H1 (cell line): Measurements from ENCODE around the gene RPS6KA4. TPM values are rescaled to one million over a fixed set of nuclear protein-coding genes. Genes with fewer than 3 reads are reported as not detected.

Experiments used
- BRCA1 ChIP-seq: IDR thresholded peaks from 2 replicates; pipeline ENCODE4 v1.6.1; 2012; ENCODE audit warnings: low read depth, low read length, improper control_type of control experiment
- NRF1 ChIP-seq: IDR thresholded peaks from 2 replicates; pipeline ENCODE4 v1.6.1; 2011; ENCODE audit warnings: mild to moderate bottlenecking, low read depth, low read length, improper control_type of control experiment
- SIRT6 ChIP-seq: IDR thresholded peaks from one replicate; pipeline ENCODE4 v1.7.1; 2012; ENCODE audit warnings: low read length, inconsistent platforms
- SIX5 ChIP-seq: IDR thresholded peaks from 2 replicates; pipeline ENCODE4 v1.6.1; 2011; ENCODE audit warnings: mild to moderate bottlenecking, low read depth, low read length
- TAF1 ChIP-seq: IDR thresholded peaks from 2 replicates; pipeline ENCODE4 v1.6.1; 2011; ENCODE audit warnings: mild to moderate bottlenecking, low read depth, low read length
- ZNF274 ChIP-seq: IDR thresholded peaks from 2 replicates; pipeline ENCODE4 v1.7.0; 2012; ENCODE audit warnings: low read length, borderline replicate concordance; ENCODE audit errors: extremely low read depth
- polyA plus RNA-seq, 7 experiments: library from polyadenylated mRNA; depleted of rRNA in 3 of 7; stranded (reverse) in 5 of 7; unstranded in 2 of 7; fragments of >200 nt in 5 of 7; fragments of 200-250 nt in 2 of 7; gene quantifications; 1 replicate in 5 of 7; 2 replicates in 1 of 7; 4 replicates in 1 of 7; pipeline versions ENCODE4 v1.2.1 to v1.2.3, GENCODE V29; 2011 to 2013; ENCODE audit warnings: missing spikeins in 2 of 7, mixed read lengths in 2 of 7
- total RNA-seq: library from RNA; stranded (reverse); fragmentation: NEBNext Ultra II Directional; extraction: Animal tissue kit (Norgen Biotek cat#: 25700); gene quantifications from 2 replicates; pipeline ENCODE4 v1.2.1, GENCODE V29; 2021
- TF ChIP-seq, protein P1 (sequence below): IDR thresholded peaks from 2 replicates; pipeline ENCODE4 v1.6.1; 2011; ENCODE audit warnings: low read depth, mild to moderate bottlenecking, low read length; ENCODE audit not compliant: insufficient read depth

Gene RPS6KA4
- total and polyA plus RNA-seq, 2 of the 8 experiments (the other 6 are each of a cell fraction or from before 2014, with no cell fraction given), result 8.2 to 12.6 TPM

DNA sequence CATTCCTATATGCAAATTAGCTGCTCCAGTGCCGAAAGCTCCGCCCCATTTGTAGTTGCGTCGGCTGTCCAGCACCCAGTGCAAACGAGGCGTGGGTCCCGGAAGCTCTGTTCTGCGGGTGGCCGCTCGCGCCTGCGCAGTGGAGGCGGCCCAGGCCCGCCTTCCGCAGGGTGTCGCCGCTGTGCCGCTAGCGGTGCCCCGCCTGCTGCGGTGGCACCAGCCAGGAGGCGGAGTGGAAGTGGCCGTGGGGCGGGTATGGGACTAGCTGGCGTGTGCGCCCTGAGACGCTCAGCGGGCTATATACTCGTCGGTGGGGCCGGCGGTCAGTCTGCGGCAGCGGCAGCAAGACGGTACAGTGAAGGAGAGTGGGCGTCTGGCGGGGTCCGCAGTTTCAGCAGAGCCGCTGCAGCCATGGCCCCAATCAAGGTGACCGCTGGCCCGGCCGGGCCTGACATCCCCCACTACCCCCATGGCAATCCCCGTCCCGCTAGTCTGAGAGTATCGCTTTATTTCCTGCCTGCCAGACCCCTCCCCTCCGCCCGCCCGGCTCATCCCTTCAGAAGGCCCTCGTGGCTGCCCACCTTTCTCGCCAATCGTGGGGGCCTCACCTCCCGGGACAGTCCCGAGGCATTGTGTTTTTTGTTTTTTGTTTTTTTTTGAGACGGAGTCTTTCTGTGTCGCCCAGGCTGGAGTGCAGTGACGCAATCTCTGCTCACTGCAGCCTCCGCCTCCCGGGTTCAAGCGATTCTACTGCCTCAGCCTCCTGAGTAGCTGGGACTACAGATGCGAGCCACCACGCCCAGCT is 40.8 kb upstream of the RPS6KA4 start, which contains the start of gene PRDX5 (continued):
- no peak for TF ChIP-seq SIRT6
- no peak for TF ChIP-seq SIX5
- no peak for TF ChIP-seq ZNF274
- TF ChIP-seq NRF1, result peak; percentile 86
- TF ChIP-seq, protein P1, sequence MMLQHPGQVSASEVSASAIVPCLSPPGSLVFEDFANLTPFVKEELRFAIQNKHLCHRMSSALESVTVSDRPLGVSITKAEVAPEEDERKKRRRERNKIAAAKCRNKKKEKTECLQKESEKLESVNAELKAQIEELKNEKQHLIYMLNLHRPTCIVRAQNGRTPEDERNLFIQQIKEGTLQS, result 0 out of 2 replicates have a peak, but pooled peaks have one; percentile 10
- no peak for TF ChIP-seq BRCA1
- no peak for TF ChIP-seq TAF1
